SK-N-MC (cell line): ENCODE data around the gene SLC39A2.

Experiments used
- DNase-seq: peaks from one replicate; pipeline ENCODE4 v3.0.0-alpha.2; 2011; ENCODE audit warnings: low read depth, low spot score
- H3K27ac ChIP-seq: fragments of 200-600 bp; sonication (generic); 2 replicates; pipeline ENCODE4 v1.5.1; 2016; ENCODE audit warnings: mixed run types
- H3K36me3 ChIP-seq: fragments of 200-600 bp; sonication (generic); 2 replicates; pipeline ENCODE4 v1.6.1; 2017; ENCODE audit warnings: antibody characterized with exemption, low read length, mixed read lengths; ENCODE audit not compliant: insufficient read depth
- H3K4me3 ChIP-seq: fragments of 200-600 bp; sonication (generic); 2 replicates; pipeline ENCODE4 v1.5.1; 2016
- H3K9ac ChIP-seq: fragments of 200-600 bp; sonication (generic); 2 replicates; pipeline ENCODE4 v1.8.0; 2017; ENCODE audit warnings: mixed run types, mixed read lengths; ENCODE audit not compliant: insufficient read length
- H3K9me3 ChIP-seq: fragments of 200-600 bp; sonication (generic); 2 replicates; pipeline ENCODE4 v1.6.1; 2017; ENCODE audit warnings: low read depth, mild to moderate bottlenecking, antibody characterized with exemption, low read length, moderate library complexity, mixed read lengths
- EZH2 ChIP-seq: fragments of 200-600 bp; sonication (generic); IDR thresholded peaks from one replicate; pipeline ENCODE4 v1.6.1; 2017; ENCODE audit warnings: antibody characterized with exemption
- FOXP2 ChIP-seq: optimal IDR thresholded peaks from 2 replicates; pipeline ENCODE3; 2011; ENCODE audit warnings: mild to moderate bottlenecking, moderate library complexity; ENCODE audit not compliant: insufficient read depth; ENCODE audit errors: extremely low read length, control extremely low read depth
- POLR2AphosphoS5 ChIP-seq: IDR thresholded peaks from 2 replicates; pipeline ENCODE4 v1.6.1; 2012; ENCODE audit warnings: mild to moderate bottlenecking, low read depth, low read length, borderline replicate concordance

SLC39A2 gene

GRCh38 chr14:20989471-20989786, 9.7 kb upstream of the SLC39A2 start:
- no peak for TF ChIP-seq FOXP2
- TF ChIP-seq EZH2: no peak
- TF ChIP-seq POLR2AphosphoS5: peak; percentile 42; the same call in 1 of the 2 replicates
- no peak for DNase-seq
- peaks cover 26% of the 10 kb centered on the region for H3K36me3 ChIP-seq
- H3K9ac ChIP-seq: peak overlapping the region; percentile 74
- H3K9me3 ChIP-seq: no peaks in the 10 kb centered on the region
- H3K27ac ChIP-seq: peak overlapping the region; percentile 83
- peak overlapping the region; percentile 97 for H3K4me3 ChIP-seq

- DNase-seq: peak; percentile 94
- Histone ChIP-seq H3K36me3 (peaks cover 32% of the 10 kb centered on the region), H3K9me3 (no peaks in the 10 kb centered on the region), H3K4me3 (peak within 1 kb of the TSS; percentile 97), H3K27ac (peak within 1 kb of the TSS; percentile 83), H3K9ac (peak within 1 kb of the TSS; percentile 84)
- TF ChIP-seq POLR2AphosphoS5: peak; percentile 76; the same call in 1 of the 2 replicates
- no peak for TF ChIP-seq FOXP2
These were observed 9.1 kb upstream of the SLC39A2 start, which contains the start of gene METTL17 for GRCh38 chr14:20989787-20990600. Gene METTL17 (plus strand): TSS chr14:20989980. CDS start chr14:20990003, 23 bp downstream.

GRCh38 chr14:20996521-20996920, 2.6 kb upstream of the SLC39A2 start:
- no peak for DNase-seq
- H3K9ac ChIP-seq: no peak overlapping the region
- TF ChIP-seq FOXP2 (no peak), POLR2AphosphoS5 (no peak), EZH2 (no peak)
- no peaks in the 10 kb centered on the region for H3K9me3 ChIP-seq
- no peak overlapping the region for H3K27ac ChIP-seq
- no peak overlapping the region for H3K4me3 ChIP-seq
- H3K36me3 ChIP-seq: peaks cover 51% of the 10 kb centered on the region

GRCh38 chr14:20997115-20997514, 2.0 kb upstream of the SLC39A2 start:
- no peaks in the 10 kb centered on the region for H3K9me3 ChIP-seq
- H3K4me3 ChIP-seq: no peak overlapping the region
- no peak overlapping the region for H3K27ac ChIP-seq
- no peak overlapping the region for H3K9ac ChIP-seq
- TF ChIP-seq FOXP2 (no peak), EZH2 (no peak), POLR2AphosphoS5 (no peak)
- peaks cover 46% of the 10 kb centered on the region for H3K36me3 ChIP-seq
- DNase-seq: no peak

- Histone ChIP-seq H3K27ac (no peak overlapping the region), H3K9me3 (no peaks in the 10 kb centered on the region), H3K36me3 (peaks cover 41% of the 10 kb centered on the region), H3K9ac (no peak overlapping the region), H3K4me3 (no peak overlapping the region)
- no peak for DNase-seq
- TF ChIP-seq EZH2: no peak
- no peak for TF ChIP-seq POLR2AphosphoS5
- no peak for TF ChIP-seq FOXP2
These were observed 1.5 kb upstream of the SLC39A2 start for GRCh38 chr14:20997564-20997963.

GRCh38 chr14:20998139-20998538, 954 bp upstream of the SLC39A2 start:
- Histone ChIP-seq H3K4me3 (no peak overlapping the region), H3K9ac (no peak overlapping the region), H3K36me3 (peaks cover 36% of the 10 kb centered on the region), H3K9me3 (no peaks in the 10 kb centered on the region), H3K27ac (peak overlapping the region; percentile 52; the same call in 1 of the 2 replicates)
- no peak for DNase-seq
- TF ChIP-seq EZH2: no peak

- TF ChIP-seq EZH2 (no peak), POLR2AphosphoS5 (no peak), FOXP2 (no peak)
- Histone ChIP-seq H3K4me3 (no peak overlapping the region), H3K9me3 (no peaks in the 10 kb centered on the region), H3K27ac (no peak overlapping the region), H3K9ac (no peak overlapping the region), H3K36me3 (peaks cover 23% of the 10 kb centered on the region)
- no peak for DNase-seq
These were observed 498 bp downstream of the SLC39A2 start for GRCh38 chr14:20999591-20999990.

- Histone ChIP-seq H3K4me3 (no peak overlapping the region), H3K36me3 (peaks cover 7% of the 10 kb centered on the region), H3K27ac (no peak overlapping the region), H3K9me3 (no peaks in the 10 kb centered on the region), H3K9ac (no peak overlapping the region)
- no peak for DNase-seq
- TF ChIP-seq FOXP2 (no peak), POLR2AphosphoS5 (no peak), EZH2 (no peak)
These were observed 2.1 kb downstream of the SLC39A2 start for GRCh38 chr14:21001218-21001617.
